HG02938 (cell line): ENCODE measurements around the gene DAGLA.

Experiments used
- ATAC-seq: cut with Tn5 transposase; IDR thresholded peaks from one replicate; pipeline ENCODE4 v1.9.1; 2021; ENCODE audit warnings: mild to moderate bottlenecking, moderate library complexity; ENCODE audit not compliant: unreplicated experiment

DAGLA gene

DNA sequence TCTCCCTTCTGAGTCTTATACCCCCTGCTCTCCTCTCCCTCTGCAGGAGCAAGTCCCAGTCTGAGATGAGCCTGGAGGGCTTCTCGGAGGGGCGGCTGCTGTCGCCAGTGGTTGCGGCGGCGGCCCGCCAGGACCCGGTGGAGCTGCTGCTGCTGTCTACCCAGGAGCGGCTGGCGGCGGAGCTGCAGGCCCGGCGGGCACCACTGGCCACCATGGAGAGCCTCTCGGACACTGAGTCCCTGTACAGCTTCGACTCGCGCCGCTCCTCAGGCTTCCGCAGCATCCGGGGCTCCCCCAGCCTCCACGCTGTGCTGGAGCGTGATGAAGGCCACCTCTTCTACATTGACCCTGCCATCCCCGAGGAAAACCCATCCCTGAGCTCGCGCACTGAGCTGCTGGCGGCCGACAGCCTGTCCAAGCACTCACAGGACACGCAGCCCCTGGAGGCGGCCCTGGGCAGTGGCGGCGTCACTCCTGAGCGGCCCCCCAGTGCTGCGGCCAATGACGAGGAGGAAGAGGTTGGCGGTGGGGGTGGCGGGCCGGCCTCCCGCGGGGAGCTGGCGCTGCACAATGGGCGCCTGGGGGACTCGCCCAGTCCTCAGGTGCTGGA, 63.4 kb downstream of the DAGLA start:
- ATAC-seq: no peak

DNA sequence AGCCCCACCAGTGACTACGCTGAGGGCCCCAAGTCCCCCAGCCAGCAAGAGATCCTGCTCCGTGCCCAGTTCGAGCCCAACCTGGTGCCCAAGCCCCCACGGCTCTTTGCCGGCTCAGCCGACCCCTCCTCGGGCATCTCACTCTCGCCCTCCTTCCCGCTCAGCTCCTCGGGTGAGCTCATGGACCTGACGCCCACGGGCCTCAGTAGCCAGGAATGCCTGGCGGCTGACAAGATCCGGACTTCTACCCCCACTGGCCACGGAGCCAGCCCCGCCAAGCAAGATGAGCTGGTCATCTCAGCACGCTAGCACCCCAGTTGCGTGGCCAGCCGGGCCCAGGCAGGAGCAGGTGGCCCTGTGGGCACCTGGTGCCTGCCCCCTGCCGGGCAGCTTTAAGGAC, 64.0 kb downstream of the DAGLA start:
- no peak for ATAC-seq

- no peak for ATAC-seq
Observed at GRCh38 chr11:61744609-61745156, 64.5 kb downstream of the DAGLA start.

GRCh38 chr11:61745781-61746441, 65.7 kb downstream of the DAGLA start:
- no peak for ATAC-seq

DNA sequence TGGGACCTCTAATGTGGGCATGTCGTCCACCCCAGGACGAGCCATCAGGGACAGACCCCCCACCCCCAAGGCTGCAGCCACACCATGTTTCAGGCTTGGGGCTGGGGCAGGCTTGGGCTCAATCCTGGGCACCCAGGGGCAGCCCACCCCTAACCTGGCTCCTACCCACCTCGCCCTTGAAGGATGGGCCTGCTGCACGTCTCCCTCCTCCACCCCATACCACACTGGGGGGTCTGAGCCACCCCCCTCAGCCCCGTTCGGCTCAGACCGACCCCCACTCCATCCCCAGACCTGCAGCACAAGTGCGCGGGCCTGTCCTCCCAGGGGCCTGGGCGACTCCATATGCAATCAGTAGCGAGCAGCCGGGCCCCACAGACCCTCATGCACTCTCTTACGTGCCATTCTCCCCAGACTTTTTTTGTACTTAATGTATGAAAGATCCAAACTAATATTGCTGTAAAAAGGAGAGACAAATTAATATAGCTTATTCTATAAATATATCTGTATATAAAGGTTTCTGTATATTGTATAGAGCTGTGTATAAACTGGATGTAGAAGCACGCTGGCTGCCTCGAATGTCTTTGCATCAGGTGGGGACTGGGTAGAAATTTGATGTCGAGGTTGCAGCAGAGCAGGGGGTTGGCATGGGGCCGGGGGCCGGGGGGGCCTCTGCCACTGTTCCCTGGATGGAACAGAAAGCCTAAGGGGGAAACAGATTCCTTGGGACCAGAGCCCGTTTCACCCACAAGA, 66.4 kb downstream of the DAGLA start:
- no peak for ATAC-seq

GRCh38 chr11:61747192-61747966, 67.2 kb downstream of the DAGLA start:
- no peak for ATAC-seq

GRCh38 chr11:61747967-61748285, 67.7 kb downstream of the DAGLA start:
- no peak for ATAC-seq

DNA sequence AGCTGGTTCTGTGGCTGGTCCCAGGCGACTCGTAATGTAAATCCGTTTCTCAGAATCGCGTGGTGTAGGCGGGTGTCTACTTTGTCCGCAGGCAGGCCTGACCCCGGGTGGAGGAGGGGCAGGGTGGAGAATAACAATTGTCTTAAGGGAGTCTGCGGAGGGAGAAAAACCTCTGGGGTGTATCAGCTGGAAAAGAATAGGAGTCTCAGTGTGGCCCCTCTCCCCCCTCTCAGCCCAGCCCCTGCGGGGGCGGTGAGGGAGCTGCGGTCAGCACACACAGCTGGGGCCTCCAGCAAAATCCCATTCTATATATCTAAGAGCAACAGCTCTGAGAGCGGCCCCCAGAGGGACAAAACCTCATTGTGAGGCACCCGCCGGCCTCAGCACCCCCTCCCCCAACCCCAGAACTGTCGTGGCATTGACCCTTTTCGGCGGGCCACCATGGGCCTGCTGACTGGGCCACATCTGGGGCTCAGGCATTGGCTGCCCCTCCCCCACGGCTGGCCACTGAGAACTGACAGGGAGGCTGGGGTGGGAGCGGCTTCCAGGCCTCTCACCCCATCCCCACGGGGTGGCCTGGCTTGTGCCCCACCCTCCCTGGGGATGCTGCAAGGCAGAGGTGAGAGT, 69.5 kb downstream of the DAGLA start:
- ATAC-seq: no peak

GRCh38 chr11:61750631-61751273, 70.6 kb downstream of the DAGLA start:
- no peak for ATAC-seq

GRCh38 chr11:61751384-61751783, 71.2 kb downstream of the DAGLA start:
- no peak for ATAC-seq

DNA sequence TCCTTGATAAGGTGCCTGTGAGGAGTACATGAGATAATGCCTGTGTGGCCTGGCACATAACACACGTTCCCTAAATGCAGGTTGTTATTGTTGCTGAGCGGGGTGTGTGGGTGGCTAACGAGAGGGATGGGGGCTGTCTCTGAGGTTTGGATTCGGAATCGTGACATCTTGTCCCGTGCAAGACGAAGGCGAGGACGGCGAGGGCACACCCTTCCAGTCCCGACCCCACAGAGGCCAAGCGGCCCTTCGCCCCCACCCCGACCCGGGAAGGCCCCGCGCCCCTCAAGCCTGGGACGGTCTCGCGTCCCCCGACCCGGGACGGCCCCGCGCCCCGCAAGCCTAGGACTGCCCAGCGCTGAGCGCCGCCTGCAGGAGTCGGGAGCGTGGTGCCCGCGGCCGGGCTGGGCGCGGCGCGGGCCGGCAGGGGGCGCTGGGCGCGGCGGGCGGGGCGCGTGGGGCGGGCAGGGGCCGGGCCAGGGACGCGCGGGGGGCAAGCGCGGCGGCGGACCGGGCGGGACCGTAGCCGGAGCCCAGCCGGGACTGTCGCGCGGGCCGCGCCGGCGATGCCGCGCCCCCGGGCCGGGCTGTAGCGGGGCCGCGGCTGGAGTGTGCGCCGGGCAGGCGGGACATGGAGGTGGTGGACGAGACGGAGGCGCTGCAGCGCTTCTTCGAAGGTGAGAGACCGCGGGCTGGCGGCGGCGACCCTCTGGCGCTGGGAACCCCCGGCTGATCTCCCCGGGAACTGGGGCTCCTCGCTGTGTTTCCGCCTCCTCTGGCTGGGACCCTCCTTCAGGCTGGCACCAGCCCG, 72.1 kb downstream of the DAGLA start, which contains the start of gene MYRF:
Gene MYRF, plus strand, starts transcription at position 520 of the 808 bp plus-strand sequence. Its CDS starts 109 bp downstream, at position 629.
- no peak for ATAC-seq

- ATAC-seq: no peak
Observed at GRCh38 chr11:61752925-61753521, 72.8 kb downstream of the DAGLA start.

DNA sequence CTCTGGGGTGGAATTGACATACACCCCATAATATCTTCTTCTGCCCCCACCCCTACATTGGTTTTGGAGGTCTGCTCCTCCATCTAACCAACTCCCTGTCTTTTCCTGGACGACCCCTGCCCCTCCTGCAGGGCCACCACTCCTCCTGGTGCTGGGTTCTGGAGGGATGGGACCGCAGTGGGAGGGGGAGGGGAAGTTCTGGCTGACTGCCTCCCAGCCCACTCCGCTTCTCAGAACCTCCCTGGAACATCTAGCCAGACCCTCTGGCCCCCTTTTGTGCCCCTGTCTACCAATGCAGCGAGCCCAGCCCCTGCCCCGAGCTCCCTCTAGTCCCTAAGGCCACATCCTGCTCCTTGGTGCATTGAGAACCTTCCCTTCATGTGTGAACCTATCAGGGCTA, 73.5 kb downstream of the DAGLA start:
- no peak for ATAC-seq

- no peak for ATAC-seq
Observed at GRCh38 chr11:61754534-61755482, 74.6 kb downstream of the DAGLA start.

GRCh38 chr11:61756147-61756451, 75.9 kb downstream of the DAGLA start:
- no peak for ATAC-seq

DNA sequence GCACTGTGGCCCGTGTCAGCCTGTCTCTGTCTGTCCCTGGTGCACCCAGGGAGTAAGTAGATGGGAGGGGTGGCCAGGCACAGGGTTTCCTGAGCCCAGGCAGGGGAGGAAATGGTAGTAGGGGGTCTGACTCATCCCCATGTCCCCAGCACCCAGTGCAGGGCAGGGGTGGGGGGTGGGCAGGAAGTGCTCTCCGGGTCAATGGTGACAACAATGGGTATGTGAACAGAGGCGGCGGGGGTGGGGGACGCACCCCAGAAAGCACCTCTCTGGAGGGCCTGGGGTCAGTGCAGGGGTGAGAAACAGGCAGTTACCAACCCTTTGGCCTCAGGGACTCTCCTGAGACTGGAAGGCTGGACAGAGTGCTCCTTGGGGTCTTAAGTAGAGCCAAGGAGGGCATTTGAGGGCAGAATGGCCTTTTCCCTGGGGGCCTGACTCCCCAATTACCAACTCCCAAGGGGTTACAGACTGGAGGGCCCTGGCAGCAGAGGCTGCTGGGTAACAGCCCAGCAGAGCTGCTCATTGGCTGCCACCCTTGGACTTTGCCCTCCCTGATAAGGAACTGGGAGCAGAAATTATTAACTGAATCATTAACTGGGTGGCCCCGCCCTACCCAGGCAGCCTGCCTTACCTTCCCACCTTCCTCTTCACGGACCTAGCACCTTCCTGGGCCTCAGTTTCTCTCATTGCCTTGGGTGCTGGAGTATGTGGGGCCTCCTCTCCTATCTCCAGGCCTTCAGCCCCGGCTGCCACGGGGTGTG, 76.4 kb downstream of the DAGLA start:
- no peak for ATAC-seq

DNA sequence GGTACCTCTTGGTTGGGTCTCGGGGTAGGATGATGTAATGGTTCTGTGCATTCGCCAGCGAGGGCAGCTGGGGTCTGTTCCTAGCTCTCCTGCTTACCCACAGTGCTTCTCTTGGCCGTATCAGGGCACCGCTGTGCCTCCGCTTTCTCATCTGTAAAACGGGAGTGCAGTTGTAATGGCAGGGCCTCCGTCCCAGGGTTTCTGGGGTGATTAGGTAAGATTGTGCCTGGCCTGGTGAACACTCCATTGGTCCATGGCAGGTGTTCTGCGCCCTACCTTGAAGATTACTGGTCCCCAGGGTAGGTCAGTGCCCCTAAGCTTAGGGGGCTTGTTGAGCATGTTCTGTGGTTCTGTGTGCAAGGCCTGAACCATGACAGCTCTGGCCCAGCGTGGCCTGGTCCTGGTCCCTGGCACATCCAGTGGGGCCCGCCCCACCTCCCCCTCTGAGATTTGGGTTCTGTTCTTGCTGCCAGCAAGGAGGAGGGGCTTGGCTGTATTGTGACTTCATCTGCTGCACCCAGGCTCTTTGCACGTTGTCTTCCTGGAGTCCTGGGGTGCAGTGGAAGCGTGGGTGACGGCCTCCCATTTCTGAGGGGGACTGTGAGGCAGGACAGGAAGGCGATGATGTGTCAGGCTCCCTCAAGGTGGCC, 77.1 kb downstream of the DAGLA start:
- no peak for ATAC-seq
